ENCODE results near the gene CCDC142. TPM values are rescaled to one million over a fixed set of nuclear protein-coding genes. Genes with fewer than 3 reads are reported as not detected.
"Not testable (repeated sequence)": the region's sequence is repeated elsewhere in the genome, so short reads cannot be mapped to it uniquely, and the experiment has no call there.

The CCDC142 gene
- total RNA-seq, 4 donors from 2014 or later = 34.7 to 53.1 (median 39.4) TPM

DNA sequence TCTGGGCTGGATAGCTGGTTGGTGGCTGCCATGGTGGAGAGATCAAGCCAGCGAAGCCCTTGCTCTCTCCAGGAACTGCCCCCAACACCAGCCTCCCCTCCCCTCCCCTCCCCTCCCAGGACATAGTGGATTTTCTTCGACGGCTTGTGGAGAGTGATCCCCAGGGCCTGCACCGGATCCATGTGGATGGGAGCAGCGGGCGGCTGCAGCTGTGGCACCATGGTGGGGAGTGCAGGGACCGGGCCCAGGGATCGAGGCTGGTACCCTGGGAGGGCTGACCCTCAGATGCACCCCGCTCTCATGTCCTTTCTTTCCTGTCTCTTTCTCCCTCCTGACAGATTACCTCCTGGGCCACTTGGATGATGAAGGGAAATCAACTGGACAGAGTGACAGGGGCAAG is 7.1 kb upstream of the CCDC142 start:
- WGBS, 2 donors = 90 to 94% methylated on average over 8 to 9 of the region's 9 CpGs
- TF ChIP-seq, protein P1, sequence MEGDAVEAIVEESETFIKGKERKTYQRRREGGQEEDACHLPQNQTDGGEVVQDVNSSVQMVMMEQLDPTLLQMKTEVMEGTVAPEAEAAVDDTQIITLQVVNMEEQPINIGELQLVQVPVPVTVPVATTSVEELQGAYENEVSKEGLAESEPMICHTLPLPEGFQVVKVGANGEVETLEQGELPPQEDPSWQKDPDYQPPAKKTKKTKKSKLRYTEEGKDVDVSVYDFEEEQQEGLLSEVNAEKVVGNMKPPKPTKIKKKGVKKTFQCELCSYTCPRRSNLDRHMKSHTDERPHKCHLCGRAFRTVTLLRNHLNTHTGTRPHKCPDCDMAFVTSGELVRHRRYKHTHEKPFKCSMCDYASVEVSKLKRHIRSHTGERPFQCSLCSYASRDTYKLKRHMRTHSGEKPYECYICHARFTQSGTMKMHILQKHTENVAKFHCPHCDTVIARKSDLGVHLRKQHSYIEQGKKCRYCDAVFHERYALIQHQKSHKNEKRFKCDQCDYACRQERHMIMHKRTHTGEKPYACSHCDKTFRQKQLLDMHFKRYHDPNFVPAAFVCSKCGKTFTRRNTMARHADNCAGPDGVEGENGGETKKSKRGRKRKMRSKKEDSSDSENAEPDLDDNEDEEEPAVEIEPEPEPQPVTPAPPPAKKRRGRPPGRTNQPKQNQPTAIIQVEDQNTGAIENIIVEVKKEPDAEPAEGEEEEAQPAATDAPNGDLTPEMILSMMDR (IDR thresholded peaks at IDR 0.05) = no peak
- TF ChIP-seq EP300 (IDR thresholded peaks at IDR 0.05) (no peak), POLR2A (IDR thresholded peaks at IDR 0.05) (no peak)
- Histone ChIP-seq H3K27me3 (no peaks in the 10 kb centered on the region), H3K4me1 (no peaks in the 10 kb centered on the region), H3K9me3 (no peaks in the 10 kb centered on the region), H3K36me3 (peaks cover 0 to 94% (median 21%) of the 10 kb centered on the region in 3 donors), H3K4me3 (no peak overlapping the region), H3K27ac (no peak overlapping the region)
- no peak for DNase-seq (ENCODE audit: low spot score in 2 of 2)

DNA sequence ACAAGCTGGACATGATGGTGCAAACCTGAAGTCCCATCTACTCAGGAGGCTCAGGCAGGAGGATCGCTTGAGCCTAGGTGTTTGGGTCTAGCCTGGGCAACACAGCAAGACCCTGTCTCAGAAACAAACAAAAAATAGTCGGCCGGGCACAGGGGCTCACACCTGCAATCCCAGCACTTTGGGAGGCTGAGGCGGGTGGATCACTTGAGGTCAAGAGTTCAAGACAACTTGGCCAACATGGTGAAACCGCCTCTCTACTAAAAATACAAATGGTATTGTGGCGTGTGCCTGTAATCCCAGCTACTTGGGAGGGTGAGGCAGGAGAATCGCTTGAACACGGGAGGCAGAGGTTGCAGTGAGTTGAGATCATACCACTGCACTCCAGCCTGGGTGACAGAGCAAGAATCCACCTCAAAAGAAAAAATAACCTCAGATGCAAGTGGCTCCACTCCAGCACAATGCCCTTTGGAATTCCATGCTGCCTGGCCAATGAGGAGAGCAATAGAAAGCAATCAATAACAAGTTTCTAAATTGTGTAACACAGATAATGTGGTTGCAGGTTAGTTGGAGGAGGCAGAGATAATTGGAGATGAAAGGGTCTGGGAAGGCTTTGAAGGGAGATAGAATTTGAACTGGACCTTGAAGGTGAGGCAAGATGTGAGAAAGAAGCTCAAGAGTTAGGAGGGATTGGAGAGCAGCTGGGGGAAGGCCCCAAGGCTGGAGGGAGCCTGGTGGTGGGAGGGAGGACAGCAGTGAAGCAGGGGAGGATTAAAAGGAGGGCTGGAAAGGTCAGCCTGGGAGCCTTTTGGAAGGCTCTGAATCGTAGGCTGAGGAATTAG is 6.1 kb upstream of the CCDC142 start:
- Histone ChIP-seq H3K4me1 (peaks cover 0 to 8% (median 3%) of the 10 kb centered on the region in 4 donors), H3K4me3 (no peak overlapping the region), H3K9me3 (no peaks in the 10 kb centered on the region), H3K36me3 (peaks cover 0 to 86% (median 21%) of the 10 kb centered on the region in 3 donors), H3K27me3 (no peaks in the 10 kb centered on the region), H3K27ac (no peak overlapping the region)
- TF ChIP-seq POLR2A (IDR thresholded peaks at IDR 0.05) (no peak), EP300 (IDR thresholded peaks at IDR 0.05) (no peak)
- TF ChIP-seq, protein P1 (IDR thresholded peaks at IDR 0.05) = no peak
- 78 to 84% methylated on average over 9 of the region's 9 CpGs for WGBS, 2 donors
- DNase-seq (ENCODE audit: low spot score in 2 of 2) = no peak

DNA sequence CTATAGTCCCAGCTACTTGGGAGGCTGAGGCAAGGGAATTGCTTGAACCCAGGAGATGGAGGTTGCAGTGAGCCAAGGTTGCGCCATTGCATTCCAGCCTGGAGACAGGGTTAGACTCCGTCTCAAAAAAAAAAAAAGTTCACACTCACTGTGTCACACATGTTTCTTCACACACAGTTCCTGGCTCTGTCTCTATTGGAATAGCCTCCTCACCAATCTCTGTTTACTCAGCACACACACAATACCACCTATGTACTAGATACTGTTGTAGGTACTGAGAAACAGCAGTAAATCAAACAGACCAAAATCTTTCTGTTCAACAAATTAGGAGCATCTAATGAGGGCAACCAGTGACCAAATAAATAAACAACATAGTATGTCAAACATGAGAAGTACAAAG is 3.3 kb upstream of the CCDC142 start:
- 93 to 95% methylated on average over 2 of the region's 2 CpGs for WGBS, 2 donors
- Histone ChIP-seq H3K27ac (no peak overlapping the region), H3K27me3 (no peaks in the 10 kb centered on the region), H3K4me3 (no peak overlapping the region), H3K4me1 (peaks cover 0 to 25% (median 19%) of the 10 kb centered on the region in 4 donors), H3K36me3 (peaks cover 0 to 61% (median 0%) of the 10 kb centered on the region in 3 donors), H3K9me3 (no peaks in the 10 kb centered on the region)
- no peak for DNase-seq (ENCODE audit: low spot score in 2 of 2)
- TF ChIP-seq EP300 (IDR thresholded peaks at IDR 0.05) = no peak
- TF ChIP-seq POLR2A (IDR thresholded peaks at IDR 0.05) = no peak
- TF ChIP-seq, protein P1 (IDR thresholded peaks at IDR 0.05) = no peak

DNA sequence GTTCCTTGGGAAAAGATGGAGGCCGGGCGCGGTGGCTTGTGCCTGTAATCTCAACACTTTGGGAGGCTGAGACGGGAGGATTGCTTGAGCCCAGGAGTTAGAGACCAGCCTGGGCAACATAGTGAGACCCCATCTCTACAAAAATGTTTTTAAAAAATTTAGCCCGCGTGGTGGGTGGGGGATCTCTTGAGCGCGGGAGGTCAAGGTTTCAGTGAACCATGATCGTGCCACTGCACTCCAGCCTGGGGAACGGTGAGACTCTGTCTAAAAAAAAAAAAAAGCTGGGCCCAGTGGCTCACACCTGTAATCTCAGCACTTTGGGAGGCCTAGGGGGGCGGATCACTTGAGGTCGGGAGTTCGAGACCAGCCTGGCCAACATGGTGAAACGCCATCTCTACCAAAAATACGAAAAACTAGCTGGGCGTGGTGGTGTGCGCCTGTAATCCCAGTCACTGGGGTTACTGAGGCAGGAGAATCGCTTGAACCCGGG is 922 bp upstream of the CCDC142 start:
- Histone ChIP-seq H3K27ac (peak overlapping the region; percentile 87 to 90 (median 89)), H3K36me3 (peaks cover 0 to 59% (median 2%) of the 10 kb centered on the region in 3 donors), H3K4me1 (peaks cover 0 to 36% (median 25%) of the 10 kb centered on the region in 4 donors), H3K4me3 (peak overlapping the region; percentile 72 to 91 (median 86))
- not testable (repeated sequence) for H3K27me3 ChIP-seq; H3K9me3 ChIP-seq; DNase-seq (ENCODE audit: low spot score in 2 of 2)
- 82 to 84% methylated on average over 19 of the region's 19 CpGs for WGBS, 2 donors

DNA sequence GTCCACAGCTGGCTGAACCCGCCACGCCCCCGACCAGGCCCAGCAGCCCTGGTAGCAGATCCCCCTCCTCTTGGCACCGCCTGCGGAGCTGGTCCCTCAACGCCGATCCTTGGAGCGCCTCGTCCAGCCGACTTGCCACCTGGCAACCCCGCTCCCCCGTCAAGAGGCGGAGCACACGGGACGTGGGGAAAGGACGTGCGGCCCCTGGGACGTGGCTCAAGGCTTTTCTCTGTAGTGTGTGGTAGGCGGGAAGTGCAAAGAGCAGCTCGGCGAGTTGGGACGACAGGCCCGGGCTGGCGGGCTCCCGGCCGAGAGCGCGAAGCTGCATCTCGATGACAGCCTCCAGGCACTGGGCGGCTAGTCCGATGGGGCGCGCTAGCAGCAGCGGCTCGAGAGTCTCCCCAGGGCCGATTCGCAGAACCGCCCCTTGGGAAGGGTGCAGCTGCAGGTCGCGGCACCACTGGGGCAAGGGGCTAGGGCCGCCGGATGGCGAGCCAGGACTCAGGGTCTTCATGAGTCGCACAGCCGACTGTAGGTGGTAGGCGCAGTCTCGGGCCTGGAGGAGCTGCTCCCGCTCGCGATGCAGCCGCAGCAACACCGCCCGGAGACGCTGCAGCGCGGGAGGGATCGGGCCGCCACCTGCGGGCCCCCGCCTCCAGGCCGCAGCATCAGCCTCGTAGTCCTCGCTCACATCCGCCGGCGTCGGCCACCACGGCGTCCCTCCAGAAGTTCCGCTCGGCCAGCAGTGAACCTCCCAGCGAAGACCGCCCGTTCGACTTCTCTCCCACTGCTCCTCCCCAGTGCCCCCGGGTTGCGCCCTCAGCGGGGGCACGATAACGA is 617 bp downstream of the CCDC142 start:
- TF ChIP-seq POLR2A (IDR thresholded peaks at IDR 0.05) = no peak
- TF ChIP-seq, protein P1 (IDR thresholded peaks at IDR 0.05) = no peak
- no peak for TF ChIP-seq EP300 (IDR thresholded peaks at IDR 0.05)
- Histone ChIP-seq H3K4me1 (peaks cover 0 to 41% (median 25%) of the 10 kb centered on the region in 4 donors), H3K27me3 (no peaks in the 10 kb centered on the region), H3K9me3 (no peaks in the 10 kb centered on the region), H3K4me3 (peak overlapping the region; percentile 72 to 91 (median 86)), H3K27ac (peak overlapping the region; percentile 87 to 90 (median 89)), H3K36me3 (peaks cover 0 to 58% (median 2%) of the 10 kb centered on the region in 3 donors)
- no peak for DNase-seq (ENCODE audit: low spot score in 2 of 2)
- 2% methylated on average over 31 to 40 of the region's 80 CpGs for WGBS, 2 donors
